Measurements from ENCODE around the gene NRXN3. TPM values are rescaled to one million over a fixed set of nuclear protein-coding genes. Genes with fewer than 3 reads are reported as not detected.

NRXN3 gene
- total RNA-seq, 1 donor from 2014 or later, result 5.9 TPM

DNA sequence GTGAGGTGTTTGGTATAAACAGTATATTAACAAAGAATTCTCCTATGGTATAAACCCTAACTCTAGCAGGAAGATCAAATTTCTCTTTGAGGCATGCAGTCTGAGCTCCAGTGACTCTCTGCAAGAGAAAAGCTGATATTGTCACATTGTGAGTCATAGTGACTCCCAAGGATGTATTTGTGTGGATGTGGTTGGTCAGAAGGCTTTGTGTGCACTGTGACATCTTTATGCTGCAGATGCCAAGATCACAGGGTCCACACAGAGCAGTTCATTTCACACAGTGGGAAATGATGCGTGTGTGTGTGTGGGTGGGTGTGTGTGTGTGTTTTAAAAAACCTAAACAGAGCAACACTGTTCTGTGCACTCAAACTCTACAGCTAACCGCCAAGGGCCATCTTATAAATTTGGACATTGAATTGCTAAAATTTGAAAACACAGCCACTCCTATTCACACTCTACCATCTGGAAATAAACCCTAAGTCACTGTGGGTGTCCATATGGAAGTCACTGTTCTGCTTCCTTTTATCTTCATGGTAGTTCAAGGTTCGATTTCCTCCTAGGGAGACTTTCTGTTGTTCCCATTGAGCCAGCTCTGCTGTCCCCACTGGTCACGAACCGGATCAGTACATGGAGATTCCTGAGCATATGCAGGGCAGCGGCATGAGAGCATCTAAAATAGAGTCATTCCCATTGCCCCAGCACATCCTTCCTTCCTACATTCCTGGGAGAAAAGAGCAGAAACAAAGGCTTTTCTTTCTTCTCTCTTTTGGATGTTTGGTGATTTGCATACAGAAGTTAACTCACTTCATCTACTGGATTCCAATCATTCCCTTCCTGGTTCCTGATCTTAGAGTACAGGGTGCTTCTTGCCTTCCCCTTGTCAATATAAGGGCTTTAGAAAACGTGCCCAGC lies 1313.6 kb downstream of the NRXN3 start:
- Histone ChIP-seq H3K27ac (no peak overlapping the region), H3K79me2 (ENCODE audit: low read depth) (no peaks in the 10 kb centered on the region), H3K4me2 (peak overlapping the region; percentile 30), H3F3A (ENCODE audit: low read depth) (peaks cover 4% of the 10 kb centered on the region), H3K9me3 (ENCODE audit: low read depth) (no peaks in the 10 kb centered on the region), H3K4me3 (no peak overlapping the region), H3K36me3 (no peaks in the 10 kb centered on the region), H3K4me1 (peaks cover 37% of the 10 kb centered on the region), H2AFZ (replicated peaks) (no peak overlapping the region), H4K20me1 (ENCODE audit: low read depth) (no peaks in the 10 kb centered on the region), H3K27me3 (no peaks in the 10 kb centered on the region), H3K9ac (no peak overlapping the region)
- H3K27ac Mint-ChIP-seq, result peak overlapping the region; percentile 50
- H3K36me3 Mint-ChIP-seq, result no peaks in the 10 kb centered on the region
- H3K4me1 Mint-ChIP-seq, result peaks cover 30% of the 10 kb centered on the region
- H3K27me3 Mint-ChIP-seq (ENCODE audit: insufficient read depth, low read depth), result peaks cover 2% of the 10 kb centered on the region
- peaks cover 2% of the 10 kb centered on the region for H3K9me3 Mint-ChIP-seq
- peak; percentile 15 for DNase-seq (ENCODE audit: low spot score)
- no peak overlapping the region for H3K4me3 Mint-ChIP-seq
- TF ChIP-seq CTCF (IDR thresholded peaks at IDR 0.05) (no peak), EZH2 (IDR thresholded peaks at IDR 0.05) (no peak), EZH2phosphoT487 (IDR thresholded peaks at IDR 0.05) (no peak)

GRCh38 chr14:79487632-79488031 lies 1317.5 kb downstream of the NRXN3 start:
- H3K4me2 ChIP-seq, result no peak overlapping the region

DNA sequence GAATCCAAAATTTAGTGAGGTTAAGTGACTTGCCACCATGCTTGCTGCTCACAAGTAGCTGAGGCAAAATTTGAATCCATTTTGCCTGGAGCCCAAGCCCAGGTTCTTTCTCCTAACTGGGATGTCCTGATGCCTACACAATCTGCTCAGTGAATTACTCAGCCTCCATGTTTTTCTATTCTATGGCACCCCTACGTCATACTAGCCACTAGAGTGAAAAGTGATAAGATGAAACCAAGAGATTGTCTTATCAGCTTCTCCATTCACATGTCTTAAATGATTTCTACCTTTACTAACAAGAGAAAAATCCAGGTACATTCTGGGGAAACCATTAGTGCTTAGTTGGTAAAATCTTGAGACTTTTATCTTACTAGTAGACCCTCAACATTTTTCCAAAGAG lies 1321.0 kb downstream of the NRXN3 start:
- no peak overlapping the region for H3K27ac ChIP-seq
- H3K9ac ChIP-seq, result no peak overlapping the region
- H3K79me2 ChIP-seq (ENCODE audit: low read depth), result no peaks in the 10 kb centered on the region
- H2AFZ ChIP-seq (replicated peaks), result no peak overlapping the region
- H3K4me1 Mint-ChIP-seq, result peaks cover 8% of the 10 kb centered on the region
- H3K4me2 ChIP-seq, result no peak overlapping the region
- no peaks in the 10 kb centered on the region for H3K27me3 Mint-ChIP-seq (ENCODE audit: insufficient read depth, low read depth)
- H3K27me3 ChIP-seq, result no peaks in the 10 kb centered on the region
- no peak for DNase-seq (ENCODE audit: low spot score)
- H3K4me3 ChIP-seq, result no peak overlapping the region
- H4K20me1 ChIP-seq (ENCODE audit: low read depth), result no peaks in the 10 kb centered on the region
- peaks cover 38% of the 10 kb centered on the region for H3K4me1 ChIP-seq
- H3K36me3 ChIP-seq, result no peaks in the 10 kb centered on the region
- H3K27ac Mint-ChIP-seq, result no peak overlapping the region
- H3K9me3 ChIP-seq (ENCODE audit: low read depth), result no peaks in the 10 kb centered on the region
- peaks cover 16% of the 10 kb centered on the region for H3F3A ChIP-seq (ENCODE audit: low read depth)
- TF ChIP-seq EZH2 (IDR thresholded peaks at IDR 0.05), result no peak
- TF ChIP-seq EZH2phosphoT487 (IDR thresholded peaks at IDR 0.05), result no peak
- TF ChIP-seq CTCF (IDR thresholded peaks at IDR 0.05), result no peak
- peaks cover 3% of the 10 kb centered on the region for H3K36me3 Mint-ChIP-seq
- H3K9me3 Mint-ChIP-seq, result no peaks in the 10 kb centered on the region
- H3K4me3 Mint-ChIP-seq, result no peak overlapping the region

More at GRCh38 chr14:79487632-79488031, 1317.5 kb downstream of the NRXN3 start:
- Histone ChIP-seq H2AFZ (replicated peaks) (no peak overlapping the region), H4K20me1 (ENCODE audit: low read depth) (no peaks in the 10 kb centered on the region), H3K27ac (no peak overlapping the region), H3F3A (ENCODE audit: low read depth) (peaks cover 6% of the 10 kb centered on the region), H3K9me3 (ENCODE audit: low read depth) (no peaks in the 10 kb centered on the region), H3K4me1 (peaks cover 28% of the 10 kb centered on the region), H3K36me3 (no peaks in the 10 kb centered on the region), H3K27me3 (no peaks in the 10 kb centered on the region), H3K79me2 (ENCODE audit: low read depth) (no peaks in the 10 kb centered on the region), H3K9ac (no peak overlapping the region), H3K4me3 (no peak overlapping the region)
- Mint-ChIP-seq H3K36me3 (peaks cover 3% of the 10 kb centered on the region), H3K27ac (no peak overlapping the region), H3K9me3 (no peaks in the 10 kb centered on the region), H3K27me3 (ENCODE audit: insufficient read depth, low read depth) (peaks cover 2% of the 10 kb centered on the region), H3K4me1 (peaks cover 20% of the 10 kb centered on the region), H3K4me3 (no peak overlapping the region)
- TF ChIP-seq EZH2phosphoT487 (IDR thresholded peaks at IDR 0.05) (no peak), EZH2 (IDR thresholded peaks at IDR 0.05) (no peak), CTCF (IDR thresholded peaks at IDR 0.05) (no peak)
- DNase-seq (ENCODE audit: low spot score), result no peak
